IPS-18c (cell line): ENCODE results near the gene SPACA6.
"Not testable (repeated sequence)": the region's sequence is repeated elsewhere in the genome, so short reads cannot be mapped to it uniquely, and the experiment has no call there.

Source experiments
- H3K4me3 ChIP-seq: 2 replicates; pipeline ENCODE4 v1.7.0; 2013; ENCODE audit warnings: low read depth, mild to moderate bottlenecking, low read length, moderate library complexity; ENCODE audit not compliant: insufficient read depth
- H3K9me3 ChIP-seq: one replicate; pipeline ENCODE4 v1.6.1; 2013; ENCODE audit warnings: mild to moderate bottlenecking, low read length, moderate library complexity; ENCODE audit not compliant: control insufficient read depth, insufficient read depth

SPACA6 gene

DNA sequence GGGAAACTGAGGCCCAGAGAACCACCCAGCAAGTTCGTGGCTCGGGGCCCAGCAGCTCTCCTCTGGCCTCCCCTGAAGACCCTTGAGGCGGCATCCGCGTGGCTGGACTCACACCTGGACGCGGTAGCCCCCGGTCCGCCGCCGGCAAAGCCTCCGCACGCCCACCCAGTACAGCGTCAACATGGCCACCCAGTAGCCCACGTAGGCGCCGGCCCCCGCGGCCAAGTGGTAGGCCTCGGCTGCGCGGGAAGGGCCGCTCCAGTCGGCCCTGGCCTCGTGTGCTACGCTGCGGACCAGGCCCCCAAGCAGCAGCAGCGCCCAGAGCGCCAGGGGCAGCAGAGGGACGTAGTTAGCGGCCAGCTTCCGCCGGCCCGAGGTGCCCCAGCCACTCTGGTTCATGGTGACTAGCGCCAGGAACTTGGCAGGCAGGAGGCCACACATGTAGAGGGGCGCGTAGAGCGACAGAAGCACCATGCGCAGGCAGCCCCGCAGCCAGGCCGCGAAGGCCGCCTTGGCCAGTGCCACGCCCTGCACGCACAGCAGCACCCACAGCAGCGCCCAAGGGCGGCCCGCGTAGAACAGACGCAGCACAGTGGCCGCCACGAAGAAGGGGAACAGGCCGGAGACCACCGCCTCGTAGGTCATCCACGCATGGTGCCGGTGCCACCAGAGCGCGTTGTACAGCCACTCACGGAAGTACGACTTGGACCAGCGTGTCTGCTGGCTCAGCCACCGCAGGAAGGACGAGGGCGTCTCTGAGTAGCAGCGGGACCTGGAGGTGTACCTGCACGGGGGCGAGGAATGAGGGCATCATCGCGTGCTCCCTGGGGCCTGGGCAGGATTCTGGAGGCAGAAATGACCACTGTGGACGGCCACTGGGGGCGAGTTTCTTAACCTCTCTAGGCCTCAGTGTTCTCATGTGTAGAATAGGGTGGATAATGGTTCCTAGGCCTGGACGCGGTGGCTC, 20.5 kb downstream of the SPACA6 start:
- Histone ChIP-seq H3K4me3 (no peak overlapping the region), H3K9me3 (no peaks in the 10 kb centered on the region)

GRCh38 chr19:51714848-51715247, 21.7 kb downstream of the SPACA6 start:
- no peak overlapping the region for H3K4me3 ChIP-seq

DNA sequence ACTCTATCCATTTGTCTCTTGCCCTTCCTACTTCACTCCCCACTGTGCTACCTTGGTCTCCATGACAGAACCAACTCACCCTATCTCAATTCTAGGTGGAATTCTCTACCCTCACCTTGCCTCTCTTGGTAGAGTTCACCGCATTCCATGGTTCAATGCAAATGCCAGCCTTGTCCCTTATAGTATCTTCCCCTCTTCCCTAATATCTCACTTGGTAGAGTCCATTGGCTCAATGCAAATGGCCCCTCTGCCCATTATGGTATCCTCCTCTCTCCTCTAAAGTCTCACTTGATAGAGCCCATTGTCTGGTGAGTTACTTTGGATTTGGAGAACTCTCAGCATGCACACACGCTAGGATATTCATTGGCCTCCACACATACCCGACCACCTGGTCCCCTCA, 22.7 kb downstream of the SPACA6 start:
- H3K9me3 ChIP-seq = no peaks in the 10 kb centered on the region
- no peak overlapping the region for H3K4me3 ChIP-seq

More at GRCh38 chr19:51714848-51715247, 21.7 kb downstream of the SPACA6 start:
- no peaks in the 10 kb centered on the region for H3K9me3 ChIP-seq

DNA sequence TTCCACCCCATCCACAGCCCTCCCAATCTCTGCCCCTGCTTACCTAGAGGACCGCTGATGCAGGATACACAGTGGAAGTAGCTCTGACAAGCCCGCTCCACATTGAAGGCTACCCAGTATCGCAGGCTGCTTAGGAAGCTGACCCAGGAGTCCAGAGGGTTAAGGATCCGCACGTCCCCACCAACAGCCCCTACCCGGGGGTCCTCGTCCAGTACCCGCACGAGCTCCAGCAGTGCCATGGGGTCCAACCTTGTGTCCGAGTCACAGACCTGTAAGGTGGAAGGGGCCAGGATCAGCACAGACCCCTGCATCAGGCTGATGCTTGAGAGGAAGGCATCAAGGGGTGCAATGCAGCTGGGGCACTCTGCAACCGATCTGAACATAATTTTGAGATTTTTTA, 23.8 kb downstream of the SPACA6 start:
- Histone ChIP-seq H3K4me3 (no peak overlapping the region), H3K9me3 (no peaks in the 10 kb centered on the region)

- Histone ChIP-seq H3K9me3 (no peaks in the 10 kb centered on the region), H3K4me3 (peak overlapping the region; percentile 58)
Observed at GRCh38 chr19:51719251-51719988, 26.3 kb downstream of the SPACA6 start.

DNA sequence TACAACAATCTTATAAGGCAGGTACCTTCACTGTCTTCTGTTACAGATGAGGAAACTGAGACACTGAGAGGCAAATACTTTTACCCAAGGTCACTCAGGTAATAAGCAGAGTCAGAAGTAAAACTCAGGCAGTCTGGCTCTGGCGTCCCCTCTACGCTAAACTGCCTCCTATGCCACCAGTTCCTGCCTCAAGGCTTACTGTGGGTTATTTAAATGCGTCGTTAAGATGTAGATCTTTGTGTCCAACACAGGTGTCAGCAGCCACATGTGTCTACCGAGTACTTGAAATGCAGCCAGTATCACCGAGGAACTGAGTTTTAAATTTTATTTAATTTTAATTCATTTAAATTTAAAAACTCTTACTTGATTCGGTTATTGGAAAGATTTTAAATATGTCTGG, 28.8 kb downstream of the SPACA6 start:
- H3K4me3 ChIP-seq = no peak overlapping the region
- H3K9me3 ChIP-seq = no peaks in the 10 kb centered on the region

DNA sequence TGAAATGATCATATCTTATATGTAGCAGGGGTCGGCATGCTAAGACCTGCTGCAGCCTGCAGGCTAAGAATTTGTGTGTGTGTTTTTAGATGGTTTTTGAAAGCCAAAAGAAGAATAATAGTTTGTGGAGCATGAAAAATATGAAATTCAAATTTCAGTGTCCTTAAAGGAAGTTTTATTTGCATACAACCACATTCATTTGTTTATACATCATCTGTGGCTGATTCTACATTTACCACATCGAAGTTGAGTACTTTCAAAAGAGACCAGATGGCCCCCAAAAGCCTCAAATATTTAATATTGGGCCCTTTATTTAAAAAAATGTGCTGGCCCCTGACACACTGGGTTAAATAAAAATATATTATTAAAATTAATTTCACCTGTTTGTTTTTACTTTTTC, 29.4 kb downstream of the SPACA6 start:
- H3K4me3 ChIP-seq = no peak overlapping the region

DNA sequence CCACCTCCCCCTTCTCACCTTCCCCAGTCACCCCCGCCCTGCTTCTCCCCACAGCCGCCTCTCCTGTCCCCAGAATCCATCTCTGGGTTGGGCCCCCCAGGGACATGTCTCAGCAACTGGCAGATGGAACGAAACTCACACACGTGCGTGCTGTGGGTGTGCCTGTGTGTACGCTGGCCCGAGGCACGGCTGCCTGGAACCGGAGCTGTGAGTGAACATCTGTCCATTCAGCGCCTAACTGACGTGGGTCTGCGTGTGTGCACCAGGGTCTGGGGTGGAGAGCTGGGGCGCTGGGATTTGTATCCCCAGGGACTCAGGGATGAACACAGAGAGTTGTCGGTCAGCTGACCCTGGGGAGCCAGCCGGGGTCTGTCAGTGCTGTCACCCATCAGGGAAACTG, 31.4 kb downstream of the SPACA6 start:
- H3K4me3 ChIP-seq = no peak overlapping the region
- no peaks in the 10 kb centered on the region for H3K9me3 ChIP-seq

More for the DNA sequence above, 29.4 kb downstream of the SPACA6 start:
- no peaks in the 10 kb centered on the region for H3K9me3 ChIP-seq

- Histone ChIP-seq H3K9me3 (no peaks in the 10 kb centered on the region), H3K4me3 (no peak overlapping the region; the same call in 1 of the 2 replicates)
Observed at GRCh38 chr19:51726049-51726448, 32.9 kb downstream of the SPACA6 start.

GRCh38 chr19:51727349-51727880, 34.3 kb downstream of the SPACA6 start:
- H3K4me3 ChIP-seq = no peak overlapping the region
- H3K9me3 ChIP-seq = no peaks in the 10 kb centered on the region

DNA sequence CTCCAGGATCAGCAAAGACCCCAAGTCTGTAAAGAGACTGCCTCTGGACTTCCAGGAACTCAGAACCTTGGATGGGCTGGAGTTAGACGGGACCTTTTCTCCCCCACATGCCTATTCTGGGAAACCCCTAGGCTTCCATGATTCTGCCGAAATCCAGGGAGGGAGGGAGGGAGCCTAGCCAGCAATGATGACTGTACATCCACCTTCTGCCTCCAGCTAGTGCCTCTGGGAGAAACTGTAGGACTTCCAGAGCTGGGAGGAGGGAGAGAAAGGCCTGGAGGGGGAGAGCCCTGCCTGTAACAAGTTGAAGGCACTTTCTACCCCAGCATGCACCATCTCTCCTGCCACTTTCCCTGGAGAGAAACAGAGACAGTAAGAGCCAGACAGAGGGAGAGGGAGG, 36.7 kb downstream of the SPACA6 start:
- no peaks in the 10 kb centered on the region for H3K9me3 ChIP-seq
- no peak overlapping the region for H3K4me3 ChIP-seq

GRCh38 chr19:51733742-51734522, 40.8 kb downstream of the SPACA6 start:
- Histone ChIP-seq H3K4me3 (no peak overlapping the region; the same call in 1 of the 2 replicates), H3K9me3 (no peaks in the 10 kb centered on the region)

DNA sequence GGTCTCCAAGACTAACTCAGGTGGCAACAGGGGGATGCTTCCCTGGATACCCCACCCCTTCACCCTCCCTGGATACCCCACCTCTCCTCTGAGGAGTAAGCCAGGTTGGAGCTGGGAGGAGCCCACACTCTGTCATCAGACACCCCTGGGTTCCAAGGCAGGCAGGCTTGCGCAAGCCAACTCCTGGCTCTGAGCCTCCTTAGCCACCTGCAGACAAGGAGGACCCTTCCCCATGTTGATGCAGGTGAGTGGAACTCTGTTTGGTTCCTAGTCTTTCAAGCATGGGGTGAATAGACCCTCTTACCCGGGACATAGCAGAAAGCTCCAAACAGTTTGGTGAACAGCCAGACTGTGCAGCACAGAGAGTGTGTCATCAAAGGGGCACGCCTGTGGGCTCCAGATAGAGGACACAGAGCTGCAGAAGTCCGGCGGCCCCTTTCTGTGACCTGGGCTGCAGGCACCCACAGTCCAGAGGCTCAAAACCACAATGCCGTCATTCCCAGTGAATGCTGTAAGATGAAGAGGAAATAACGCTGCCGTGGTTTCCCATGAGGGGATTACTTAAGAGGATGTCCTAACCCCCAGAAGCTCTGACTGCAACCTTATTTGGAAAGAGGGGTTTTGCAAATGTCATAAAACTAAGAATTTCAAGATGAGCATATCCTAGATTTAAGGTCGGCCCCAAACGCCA, 42.8 kb downstream of the SPACA6 start:
- Histone ChIP-seq H3K4me3 (no peak overlapping the region), H3K9me3 (no peaks in the 10 kb centered on the region)

DNA sequence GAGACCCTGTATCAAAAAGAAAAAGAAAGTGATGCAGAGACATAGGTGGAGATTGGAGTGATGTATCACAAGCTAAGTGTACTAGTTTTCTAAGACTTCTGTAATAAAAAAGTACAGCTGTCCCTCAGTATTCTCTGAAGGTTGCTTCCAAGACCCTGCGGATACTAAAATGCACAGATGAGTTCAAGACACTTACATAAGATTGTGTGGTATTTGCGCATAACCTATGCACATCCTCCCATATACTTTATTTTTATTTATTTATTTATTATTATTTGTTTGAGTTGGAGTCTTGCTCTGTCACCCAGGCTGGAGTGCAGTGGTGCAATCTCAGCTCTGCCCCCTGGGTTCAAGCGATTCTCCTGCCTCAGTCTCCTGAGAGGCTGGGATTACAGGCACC, 44.3 kb downstream of the SPACA6 start:
- H3K9me3 ChIP-seq = no peaks in the 10 kb centered on the region
- no peak overlapping the region for H3K4me3 ChIP-seq

DNA sequence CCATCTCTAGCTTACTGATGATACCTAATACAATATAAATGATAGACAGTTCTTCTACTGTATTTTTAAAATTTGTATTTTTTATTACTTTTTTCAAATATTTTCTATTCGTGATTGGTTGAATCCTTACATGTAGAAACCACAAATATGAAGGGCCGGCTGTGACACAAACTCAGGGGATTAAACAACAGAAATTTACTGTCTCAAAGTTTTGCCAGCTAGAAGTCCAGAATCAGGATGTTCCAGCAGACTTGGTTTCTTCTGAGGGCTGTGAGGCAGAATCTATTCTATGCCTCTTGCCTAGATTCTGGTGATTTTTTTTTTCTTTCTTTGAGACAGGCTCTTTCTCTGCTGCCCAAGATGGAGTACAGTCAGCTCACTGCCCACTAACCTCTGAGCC, 44.8 kb downstream of the SPACA6 start:
- no peaks in the 10 kb centered on the region for H3K9me3 ChIP-seq

GRCh38 chr19:51738523-51738922, 45.4 kb downstream of the SPACA6 start:
- H3K4me3 ChIP-seq, H3K9me3 ChIP-seq: not testable (repeated sequence)

More for the DNA sequence above, 44.8 kb downstream of the SPACA6 start:
- no peak overlapping the region for H3K4me3 ChIP-seq
